Endothelial cell of umbilical vein (primary cell): ENCODE measurements around the gene EAF1. TPM values are rescaled to one million over a fixed set of nuclear protein-coding genes. Genes with fewer than 3 reads are reported as not detected.

Experiments
- BruUV-seq: library from RNA; stranded (reverse); fragments of 400-500 nt; replicated peaks from 2 replicates; lab custom pipeline; 2021; lab: Mats Ljungman, UMichigan
- CTCF ChIA-PET: fragments of 300-600, 350-600 bp; sonication (Branson Sonifier 250); formaldehyde crosslinking; loops from one replicate; lab custom pipeline; 2021; ENCODE audit warnings: antibody characterized with exemption, inconsistent platforms; lab: Charles Lee
- POLR2A ChIA-PET: fragments of 300-600, 350-600 bp; sonication (Branson Sonifier 250); formaldehyde crosslinking; loops from one replicate; lab custom pipeline; 2021; ENCODE audit warnings: antibody characterized with exemption, inconsistent platforms; lab: Charles Lee
- DNase-seq: peaks from one replicate; pipeline ENCODE4 v3.0.0-alpha.2; 2011; ENCODE audit warnings: low read depth, low spot score
- FAIRE-seq: peaks from 2 replicates; lab custom pipeline; 2011; peaks lifted over from hg19 to GRCh38; lab: Jason Lieb, UNC
- H2AFZ ChIP-seq: 2 replicates; pipeline ENCODE4 v1.6.0; 2012; ENCODE audit warnings: low read depth, low read length, control low read depth, inconsistent platforms
- H3K27ac ChIP-seq: 2 replicates; pipeline ENCODE4 v1.5.1; 2011; ENCODE audit warnings: low read depth, mild to moderate bottlenecking, control low read depth, low read length, moderate library complexity; ENCODE audit not compliant: insufficient read depth
- H3K27me3 ChIP-seq, 2 experiments: 2 replicates each; pipeline versions ENCODE4 v1.6.0 to v1.6.1; 2011; ENCODE audit warnings: low read length in 2 of 2, mixed read lengths in 1 of 2; ENCODE audit not compliant: control insufficient read depth in 2 of 2, insufficient read depth in 2 of 2
- H3K36me3 ChIP-seq, 2 experiments: 2 replicates in 1 of 2; 3 replicates in 1 of 2; pipeline ENCODE4 v1.5.1; 2011; ENCODE audit warnings: low read length in 2 of 2, mild to moderate bottlenecking in 1 of 2, moderate library complexity in 1 of 2; ENCODE audit not compliant: control insufficient read depth in 2 of 2, insufficient read depth in 2 of 2; ENCODE audit errors: extremely low read depth in 1 of 2
- H3K4me1 ChIP-seq: 3 replicates; pipeline ENCODE4 v1.5.1; 2011; ENCODE audit warnings: mild to moderate bottlenecking, low read length; ENCODE audit not compliant: control insufficient read depth, insufficient read depth; ENCODE audit errors: extremely low read depth
- H3K4me2 ChIP-seq: 2 replicates; pipeline ENCODE4 v1.6.1; 2011; ENCODE audit warnings: low read length, control low read depth, mixed read lengths; ENCODE audit not compliant: insufficient read depth
- H3K4me3 ChIP-seq, 3 experiments: fragments of 200-600 bp in 1 of 3; sonication (generic), shearing (Covaris generic) in 1 of 3; replicated peaks in 1 of 3; 2 replicates each; pipeline ENCODE4 v1.5.1; 2011 to 2016; ENCODE audit warnings: control low read depth in 3 of 3, low read length in 3 of 3, mild to moderate bottlenecking in 2 of 3, inconsistent platforms in 1 of 3, low read depth in 1 of 3, moderate library complexity in 1 of 3; ENCODE audit not compliant: insufficient read depth in 1 of 3
- H3K79me2 ChIP-seq: 2 replicates; pipeline ENCODE4 v1.6.0; 2012; ENCODE audit warnings: low read length, inconsistent platforms; ENCODE audit not compliant: control insufficient read depth, insufficient read depth
- H3K9ac ChIP-seq: replicated peaks from 2 replicates; pipeline ENCODE3; 2011; ENCODE audit warnings: low read length, control low read depth; ENCODE audit not compliant: insufficient read depth; ENCODE audit errors: extremely low read depth
- H3K9me1 ChIP-seq: replicated peaks from 3 replicates; pipeline ENCODE4 v1.6.0; 2011; ENCODE audit warnings: mild to moderate bottlenecking, low read length; ENCODE audit not compliant: control insufficient read depth, insufficient read depth; ENCODE audit errors: extremely low read depth
- H3K9me3 ChIP-seq: replicated peaks from 2 replicates; pipeline ENCODE4 v1.5.1; 2012; ENCODE audit warnings: low read length, inconsistent platforms; ENCODE audit not compliant: control insufficient read depth, insufficient read depth
- H4K20me1 ChIP-seq: replicated peaks from 2 replicates; pipeline ENCODE3; 2011; ENCODE audit warnings: mild to moderate bottlenecking, low read length; ENCODE audit not compliant: control insufficient read depth, insufficient read depth; ENCODE audit errors: extremely low read depth
- EZH2 ChIP-seq: IDR thresholded peaks from 2 replicates; pipeline ENCODE4 v1.6.1; 2012; ENCODE audit warnings: borderline replicate concordance, low read depth, mild to moderate bottlenecking, moderate library complexity, low read length, inconsistent platforms; ENCODE audit not compliant: severe bottlenecking
- FOS ChIP-seq: IDR thresholded peaks from 2 replicates; pipeline ENCODE4 v1.6.1; 2011; ENCODE audit warnings: mild to moderate bottlenecking, low read length, moderate library complexity, borderline replicate concordance; ENCODE audit not compliant: insufficient read depth
- GATA2 ChIP-seq: IDR thresholded peaks from 2 replicates; pipeline ENCODE4 v1.7.0; 2011; ENCODE audit warnings: low read depth, mild to moderate bottlenecking, moderate library complexity, mixed read lengths, low read length; ENCODE audit not compliant: insufficient read length, insufficient read depth
- JUN ChIP-seq: IDR thresholded peaks from 2 replicates; pipeline ENCODE4 v1.6.1; 2011; ENCODE audit warnings: borderline replicate concordance, low read depth; ENCODE audit not compliant: insufficient read length, insufficient read depth
- MYC ChIP-seq: IDR thresholded peaks from one replicate; pipeline ENCODE4 v1.6.1; 2011; ENCODE audit warnings: mild to moderate bottlenecking, low read depth, low read length
- POLR2A ChIP-seq: IDR thresholded peaks from 2 replicates; pipeline ENCODE4 v1.6.1; 2012; ENCODE audit warnings: low read depth, mild to moderate bottlenecking, control low read depth, low read length
- POLR2AphosphoS5 ChIP-seq: IDR thresholded peaks from 2 replicates; pipeline ENCODE4 v1.6.1; 2012; ENCODE audit warnings: low read depth, mild to moderate bottlenecking, control low read depth, low read length, moderate library complexity; ENCODE audit not compliant: insufficient read depth
- dilution Hi-C: fragments of 300-500 bp; cut with MboI; formaldehyde crosslinking; loops from one replicate; pipeline ENCODE4 v1.15.0; 2019; ENCODE audit warnings: low sequenced_read_pairs; ENCODE audit not compliant: extremely low pct_ligation_motif_present
- intact Hi-C: fragments of 100-400 bp; cut with micrococcal nuclease; formaldehyde crosslinking; loops from one replicate; pipeline ENCODE4 v1.10.0; 2022
- polyA plus RNA-seq, 4 experiments: library from polyadenylated mRNA; depleted of rRNA in 3 of 4; stranded (reverse) in 3 of 4; unstranded in 1 of 4; fragments of >200 nt; gene quantifications; 2 replicates each; pipeline versions ENCODE4 v1.2.1 to v1.2.3, GENCODE V29; 2011 to 2012; ENCODE audit warnings: missing spikeins in 1 of 4
- total RNA-seq: library from RNA; stranded (reverse); gene quantifications from 2 replicates; pipeline ENCODE4 v1.2.3, GENCODE V29; 2021
- TF ChIP-seq, protein P1 (sequence below): IDR thresholded peaks from 2 replicates; pipeline ENCODE4 v1.6.1; 2011; ENCODE audit not compliant: insufficient read depth, insufficient read length
- TF ChIP-seq, protein P2 (sequence below), 2 donors: IDR thresholded peaks; 1 replicate in 1 of 2; 2 replicates in 1 of 2; pipeline ENCODE4 v1.5.1; 2011; ENCODE audit warnings: low read length in 2 of 2, mild to moderate bottlenecking in 2 of 2, moderate library complexity in 2 of 2, control low read depth in 1 of 2, inconsistent platforms in 1 of 2, low read depth in 1 of 2; ENCODE audit not compliant: insufficient read depth in 1 of 2; ENCODE audit errors: extremely low read depth in 1 of 2

EAF1 gene
- total and polyA plus RNA-seq, 2 donors (not counting 3 experiments of a cell fraction or from before 2014, with no cell fraction given): 8.7 to 18.2 TPM

DNA sequence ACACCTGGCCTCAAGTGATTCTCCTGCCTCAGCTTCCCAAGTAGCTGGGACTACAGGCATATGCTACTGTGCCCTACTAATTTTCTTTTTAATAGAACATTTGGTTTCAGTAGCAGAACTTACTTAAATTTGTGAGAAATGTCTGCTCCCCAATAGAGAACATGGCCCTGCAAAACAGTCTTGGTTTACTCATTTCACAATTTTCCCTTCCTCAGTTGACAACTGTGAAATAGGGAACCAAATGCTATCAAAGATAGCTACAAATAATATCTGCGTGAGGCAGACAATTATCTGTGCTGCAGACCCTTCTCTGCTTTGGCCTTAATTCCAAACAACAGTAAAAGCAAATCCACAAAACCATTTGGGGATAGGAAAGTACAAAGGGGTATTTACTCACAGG lies 22.6 kb upstream of the EAF1 start:
- no peaks in the 10 kb centered on the region for H3K36me3 ChIP-seq
- no peaks in the 10 kb centered on the region for H3K9me3 ChIP-seq
- no TSS peak for BruUV-seq
- ChIA-PET CTCF (interaction anchor here (0.6 to 13.9 kb wide), 57 partner anchors 10 to 408 kb away, joined by 3 to 350 read pairs (median 6); partner anchors contain the start of genes CAPN7 and SH3BP5), POLR2A (interaction anchor here (0.6 to 1.9 kb wide), 3 partner anchors 77 to 199 kb away, joined by 4 to 8 read pairs (median 6); partner anchors contain the start of gene CAPN7)
- H4K20me1 ChIP-seq: no peaks in the 10 kb centered on the region
- H2AFZ ChIP-seq: no peak overlapping the region
- dilution Hi-C loops: no loop called here
- H3K27ac ChIP-seq: no peak overlapping the region
- no peaks in the 10 kb centered on the region for H3K27me3 ChIP-seq
- DNase-seq (no peak), FAIRE-seq (no peak)
- H3K9ac ChIP-seq: no peak overlapping the region
- H3K4me1 ChIP-seq: no peaks in the 10 kb centered on the region
- H3K4me2 ChIP-seq: no peak overlapping the region
- H3K79me2 ChIP-seq: no peaks in the 10 kb centered on the region
- intact Hi-C loops: loop anchor here (1.0 to 2.0 kb wide), 6 partner anchors 136 to 296 kb away; partner anchors contain the start of gene CAPN7
- no peak overlapping the region for H3K4me3 ChIP-seq
- TF ChIP-seq MYC: no peak
- no peak for TF ChIP-seq JUN
- TF ChIP-seq, protein P1, sequence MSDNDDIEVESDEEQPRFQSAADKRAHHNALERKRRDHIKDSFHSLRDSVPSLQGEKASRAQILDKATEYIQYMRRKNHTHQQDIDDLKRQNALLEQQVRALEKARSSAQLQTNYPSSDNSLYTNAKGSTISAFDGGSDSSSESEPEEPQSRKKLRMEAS: no peak
- no peak for TF ChIP-seq POLR2AphosphoS5
- TF ChIP-seq FOS: no peak
- no peak for TF ChIP-seq EZH2
- TF ChIP-seq, protein P2, sequence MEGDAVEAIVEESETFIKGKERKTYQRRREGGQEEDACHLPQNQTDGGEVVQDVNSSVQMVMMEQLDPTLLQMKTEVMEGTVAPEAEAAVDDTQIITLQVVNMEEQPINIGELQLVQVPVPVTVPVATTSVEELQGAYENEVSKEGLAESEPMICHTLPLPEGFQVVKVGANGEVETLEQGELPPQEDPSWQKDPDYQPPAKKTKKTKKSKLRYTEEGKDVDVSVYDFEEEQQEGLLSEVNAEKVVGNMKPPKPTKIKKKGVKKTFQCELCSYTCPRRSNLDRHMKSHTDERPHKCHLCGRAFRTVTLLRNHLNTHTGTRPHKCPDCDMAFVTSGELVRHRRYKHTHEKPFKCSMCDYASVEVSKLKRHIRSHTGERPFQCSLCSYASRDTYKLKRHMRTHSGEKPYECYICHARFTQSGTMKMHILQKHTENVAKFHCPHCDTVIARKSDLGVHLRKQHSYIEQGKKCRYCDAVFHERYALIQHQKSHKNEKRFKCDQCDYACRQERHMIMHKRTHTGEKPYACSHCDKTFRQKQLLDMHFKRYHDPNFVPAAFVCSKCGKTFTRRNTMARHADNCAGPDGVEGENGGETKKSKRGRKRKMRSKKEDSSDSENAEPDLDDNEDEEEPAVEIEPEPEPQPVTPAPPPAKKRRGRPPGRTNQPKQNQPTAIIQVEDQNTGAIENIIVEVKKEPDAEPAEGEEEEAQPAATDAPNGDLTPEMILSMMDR (IDR thresholded peaks at IDR 0.05; ENCODE audit: extremely low read depth in 1 of 2, insufficient read depth in 1 of 2, low read depth in 1 of 2, low read length in 2 of 2): no peak
- TF ChIP-seq POLR2A: no peak
- TF ChIP-seq GATA2: no peak
- H3K9me1 ChIP-seq: no peaks in the 10 kb centered on the region
